ENCODE data around the gene CAPN2.
A peak's percentile ranks its signal among the peaks of the same experiment; 100 is the strongest.

Gene CAPN2

GRCh38 chr1:223707256-223708000 lies 4.9 kb upstream of the CAPN2 start:
- Histone ChIP-seq H3K36me3 (ENCODE audit: control insufficient read depth in 2 of 2, insufficient read depth in 1 of 2, low read length in 2 of 2) (no peaks in the 10 kb centered on the region), H3K9me3 (ENCODE audit: control insufficient read depth, insufficient read depth, low read depth, low read length) (no peaks in the 10 kb centered on the region), H3K27ac (ENCODE audit: extremely low read depth, low read depth, low read length) (peak overlapping the region; percentile 53), H3K4me1 (ENCODE audit: control insufficient read depth, insufficient read depth, low read length) (peaks cover 48% of the 10 kb centered on the region), H3K4me3 (ENCODE audit: low read depth, low read length) (no peak overlapping the region; the same call in 1 of the 2 replicates)
- POLR2A ChIA-PET = interaction anchor here (0.6 to 2.6 kb wide), 6 partner anchors 11 to 884 kb away, joined by 3 to 15 read pairs (median 4); partner anchors contain the start of gene CNIH4
- CTCF ChIA-PET = interaction anchor here (0.5 to 4.9 kb wide), 16 partner anchors 9 to 623 kb away, joined by 3 to 31 read pairs (median 4); partner anchors contain the start of gene NVL
- no peak for TF ChIP-seq ZFP41 (tag by site-specific recombination; IDR thresholded peaks at IDR 0.05; ENCODE audit: borderline replicate concordance)
- TF ChIP-seq ZNF248 (tag by site-specific recombination; IDR thresholded peaks at IDR 0.05) = no peak
- TF ChIP-seq ZNF701 (tag by site-specific recombination; IDR thresholded peaks at IDR 0.05) = no peak
- peak; percentile 74 for TF ChIP-seq ZBTB20 (tag by site-specific recombination; IDR thresholded peaks at IDR 0.05)
- TF ChIP-seq ZNF221 (tag by site-specific recombination; IDR thresholded peaks at IDR 0.05; ENCODE audit: borderline replicate concordance) = no peak
- no peak for TF ChIP-seq HOXD13 (CRISPR knock-in tag; IDR thresholded peaks at IDR 0.05; ENCODE audit: borderline replicate concordance)
- TF ChIP-seq EGR2 (tag by site-specific recombination; IDR thresholded peaks at IDR 0.05; ENCODE audit: low read depth) = no peak
- no peak for TF ChIP-seq YY2 (tag by site-specific recombination; IDR thresholded peaks at IDR 0.05)
- TF ChIP-seq TCF7L2 (IDR thresholded peaks at IDR 0.05; ENCODE audit: borderline replicate concordance, low read depth, low read length) = no peak
- TF ChIP-seq KLF8 (tag by site-specific recombination; IDR thresholded peaks at IDR 0.05) = peak; percentile 84; the same call in 1 of the 2 replicates
- TF ChIP-seq ZNF571 (tag by site-specific recombination; IDR thresholded peaks at IDR 0.05) = no peak
- TF ChIP-seq ZBTB7A (tag by site-specific recombination; IDR thresholded peaks at IDR 0.05; ENCODE audit: low read depth) = peak; percentile 59; the same call in 1 of the 2 replicates
- no peak for TF ChIP-seq ZNF280C (tag by site-specific recombination; IDR thresholded peaks at IDR 0.05)
- TF ChIP-seq ZNF362 (tag by site-specific recombination; IDR thresholded peaks at IDR 0.05) = no peak
- TF ChIP-seq ZNF2 (tag by site-specific recombination; IDR thresholded peaks at IDR 0.05) = peak; percentile 89
- TF ChIP-seq ZNF23 (tag by site-specific recombination; IDR thresholded peaks at IDR 0.05; ENCODE audit: borderline replicate concordance) = no peak
- no peak for TF ChIP-seq ZNF146 (tag by site-specific recombination; IDR thresholded peaks at IDR 0.05)
- TF ChIP-seq ZFP37 (tag by site-specific recombination; IDR thresholded peaks at IDR 0.05) = peak; percentile 96
- TF ChIP-seq ZNF530 (tag by site-specific recombination; IDR thresholded peaks at IDR 0.05; ENCODE audit: low read depth) = no peak
- TF ChIP-seq ZNF132 (tag by site-specific recombination; IDR thresholded peaks at IDR 0.05; ENCODE audit: borderline replicate concordance) = no peak
- peak; percentile 68; the same call in 1 of the 2 replicates for TF ChIP-seq ZNF280D (tag by site-specific recombination; IDR thresholded peaks at IDR 0.05)
- no peak for TF ChIP-seq ZNF704 (tag by site-specific recombination; IDR thresholded peaks at IDR 0.05)
- TF ChIP-seq ZNF266 (tag by site-specific recombination; IDR thresholded peaks at IDR 0.05; ENCODE audit: low read depth) = no peak
- TF ChIP-seq REST (tag by site-specific recombination; IDR thresholded peaks at IDR 0.05) = no peak
- no peak; the same call in none of the 2 replicates for TF ChIP-seq OSR2 (tag by site-specific recombination; IDR thresholded peaks at IDR 0.05)
- no peak; the same call in 1 of the 2 replicates for TF ChIP-seq BCL11B (tag by site-specific recombination; IDR thresholded peaks at IDR 0.05; ENCODE audit: low read depth)
- TF ChIP-seq ZBTB21 (tag by site-specific recombination; IDR thresholded peaks at IDR 0.05) = peak; percentile 64

Measured in HEK293 (cell line).